Liver (tissue), 9 donors: ENCODE measurements around the gene TTYH3. TPM values are rescaled to one million over a fixed set of nuclear protein-coding genes. Genes with fewer than 3 reads are reported as not detected.

Source experiments
- DNase-seq: peaks from one replicate; pipeline ENCODE4 v3.0.0-alpha.2; 2017; ENCODE audit warnings: low spot score
- H3K27ac ChIP-seq, 2 donors: one replicate each; pipeline ENCODE4 v1.7.0; 2013; ENCODE audit warnings: inconsistent platforms in 2 of 2, low read length in 2 of 2, control low read depth in 1 of 2, low read depth in 1 of 2, mild to moderate bottlenecking in 1 of 2
- H3K27me3 ChIP-seq, 4 donors: one replicate each; pipeline versions ENCODE4 v1.6.1 to v1.7.0; 2013; ENCODE audit warnings: low read length in 3 of 4, inconsistent platforms in 1 of 4, mild to moderate bottlenecking in 1 of 4, moderate library complexity in 1 of 4; ENCODE audit not compliant: control insufficient read depth in 4 of 4, insufficient read depth in 4 of 4
- H3K36me3 ChIP-seq, 4 donors: one replicate each; pipeline versions ENCODE4 v1.6.1 to v1.7.0; 2013; ENCODE audit warnings: low read length in 3 of 4, mild to moderate bottlenecking in 3 of 4, low read depth in 1 of 4, moderate library complexity in 1 of 4; ENCODE audit not compliant: control insufficient read depth in 4 of 4, insufficient read depth in 3 of 4
- H3K4me1 ChIP-seq, 4 donors: one replicate each; pipeline versions ENCODE4 v1.6.1 to v1.7.0; 2013; ENCODE audit warnings: low read length in 3 of 4, mild to moderate bottlenecking in 3 of 4, moderate library complexity in 1 of 4; ENCODE audit not compliant: control insufficient read depth in 4 of 4, insufficient read depth in 4 of 4
- H3K4me3 ChIP-seq, 3 donors: one replicate each; pipeline versions ENCODE4 v1.6.1 to v1.7.0; 2013; ENCODE audit warnings: low read length in 3 of 3, control low read depth in 1 of 3, low read depth in 1 of 3, mild to moderate bottlenecking in 1 of 3
- H3K9ac ChIP-seq, 2 donors: one replicate each; pipeline ENCODE4 v1.7.0; 2013; ENCODE audit warnings: low read length in 2 of 2, mild to moderate bottlenecking in 2 of 2, moderate library complexity in 2 of 2, control low read depth in 1 of 2, low read depth in 1 of 2
- H3K9me3 ChIP-seq, 4 donors: one replicate each; pipeline versions ENCODE4 v1.6.1 to v1.7.0; 2013; ENCODE audit warnings: low read length in 3 of 4; ENCODE audit not compliant: control insufficient read depth in 4 of 4
- ATF3 ChIP-seq: IDR thresholded peaks from 2 replicates; pipeline ENCODE4 v1.6.1; 2016; ENCODE audit warnings: antibody characterized with exemption
- CTCF ChIP-seq: fragments of 150-350 bp; IDR thresholded peaks from 2 replicates; pipeline ENCODE4 v1.5.1; 2017; ENCODE audit warnings: improper control_type of control experiment, low read depth, low read length; ENCODE audit not compliant: missing input control
- EGR1 ChIP-seq, 2 donors: IDR thresholded peaks; 2 replicates each; pipeline ENCODE4 v1.6.1; 2016 to 2018; ENCODE audit warnings: antibody characterized with exemption in 2 of 2, low read depth in 2 of 2
- FOXA1 ChIP-seq: IDR thresholded peaks from 2 replicates; pipeline ENCODE4 v1.6.1; 2016; ENCODE audit warnings: antibody characterized with exemption
- FOXA2 ChIP-seq: IDR thresholded peaks from 2 replicates; pipeline ENCODE4 v1.6.1; 2016; ENCODE audit warnings: antibody characterized with exemption
- GABPA ChIP-seq, 2 donors: IDR thresholded peaks in 1 of 2; conservative IDR thresholded peaks in 1 of 2; 2 replicates each; pipeline ENCODE4 v1.6.1; 2016; ENCODE audit warnings: antibody characterized with exemption in 2 of 2, mild to moderate bottlenecking in 1 of 2, moderate library complexity in 1 of 2
- HNF4A ChIP-seq, 2 donors: conservative IDR thresholded peaks; 2 replicates each; pipeline ENCODE4 v1.6.1; 2016; ENCODE audit warnings: antibody characterized with exemption in 2 of 2, mild to moderate bottlenecking in 2 of 2
- HNF4G ChIP-seq: IDR thresholded peaks from 2 replicates; pipeline ENCODE4 v1.6.1; 2016; ENCODE audit warnings: antibody characterized with exemption
- JUND ChIP-seq, 2 donors: IDR thresholded peaks; 2 replicates each; pipeline ENCODE4 v1.6.1; 2016; ENCODE audit warnings: antibody characterized with exemption in 2 of 2
- MAX ChIP-seq: IDR thresholded peaks from 2 replicates; pipeline ENCODE4 v1.6.1; 2016; ENCODE audit warnings: antibody characterized with exemption
- NR2F2 ChIP-seq: IDR thresholded peaks from 2 replicates; pipeline ENCODE4 v1.6.1; 2016; ENCODE audit warnings: antibody characterized with exemption
- RAD21 ChIP-seq, 2 donors: IDR thresholded peaks; 2 replicates each; pipeline ENCODE4 v1.6.1; 2016; ENCODE audit warnings: antibody characterized with exemption in 2 of 2, mild to moderate bottlenecking in 2 of 2
- REST ChIP-seq: IDR thresholded peaks from 2 replicates; pipeline ENCODE4 v1.6.1; 2016; ENCODE audit warnings: antibody characterized with exemption, mild to moderate bottlenecking
- RXRA ChIP-seq, 2 donors: IDR thresholded peaks; 2 replicates each; pipeline ENCODE4 v1.6.1; 2017 to 2018; ENCODE audit warnings: antibody characterized with exemption in 2 of 2, mild to moderate bottlenecking in 1 of 2
- SP1 ChIP-seq: IDR thresholded peaks from 2 replicates; pipeline ENCODE4 v1.6.1; 2018; ENCODE audit warnings: antibody characterized with exemption, mild to moderate bottlenecking
- TAF1 ChIP-seq: conservative IDR thresholded peaks from 2 replicates; pipeline ENCODE4 v1.6.1; 2016; ENCODE audit warnings: antibody characterized with exemption, mild to moderate bottlenecking
- YY1 ChIP-seq: IDR thresholded peaks from 2 replicates; pipeline ENCODE4 v1.6.1; 2016; ENCODE audit warnings: antibody characterized with exemption, mild to moderate bottlenecking
- ZBTB33 ChIP-seq: IDR thresholded peaks from 2 replicates; pipeline ENCODE4 v1.6.1; 2016; ENCODE audit warnings: antibody characterized with exemption
- WGBS: extraction: QIAGEN DNeasy Blood & Tissue Kit; methylation state at CpG from one replicate; pipeline ENCODE4 v1.1.7; 2013; 5-methylcytosine and 5-hydroxymethylcytosine counted together
- polyA plus RNA-seq, 2 donors: library from polyadenylated mRNA; stranded (reverse) in 1 of 2; unstranded in 1 of 2; fragments of 200-250 nt in 1 of 2; fragments of >200 nt in 1 of 2; fragmentation: Nextera tagmentation in 1 of 2; extraction: Ambion mirVana in 1 of 2; gene quantifications; one replicate each; pipeline versions ENCODE4 v1.2.1 to v1.2.3, GENCODE V29; 2013 to 2015
- total RNA-seq, 2 donors: library from RNA; depleted of rRNA; stranded (reverse); fragments of >200 nt; gene quantifications; one replicate each; pipeline ENCODE4 v1.2.3, GENCODE V29; 2014
- donor health status: healthy.
- donor health status: healthy.
- donor health status: healthy.
- donor health status: healthy.
- donor health status: healthy.

The TTYH3 gene
- total and polyA plus RNA-seq, 4 donors: 8.2 to 19.6 (median 17.4) TPM

- Histone ChIP-seq H3K27ac (no peak overlapping the region), H3K4me1 (peaks cover 0 to 12% (median 11%) of the 10 kb centered on the region in 4 donors), H3K27me3 (no peaks in the 10 kb centered on the region), H3K4me3 (no peak overlapping the region), H3K9ac (no peak overlapping the region), H3K9me3 (no peaks in the 10 kb centered on the region), H3K36me3 (no peaks in the 10 kb centered on the region)
- 81% methylated on average over 14 of the region's 14 CpGs for WGBS
- no peak for DNase-seq
- TF ChIP-seq RAD21 (IDR thresholded peaks at IDR 0.05): no peak
- TF ChIP-seq NR2F2: no peak
- no peak for TF ChIP-seq REST
- no peak for TF ChIP-seq ZBTB33
- no peak for TF ChIP-seq RXRA (IDR thresholded peaks at IDR 0.05)
- no peak for TF ChIP-seq JUND (IDR thresholded peaks at IDR 0.05)
- TF ChIP-seq HNF4G: no peak
- no peak for TF ChIP-seq GABPA (IDR thresholded peaks at IDR 0.05 in 1 of 2, conservative IDR thresholded peaks at IDR 0.05 in 1 of 2)
- TF ChIP-seq HNF4A (conservative IDR thresholded peaks at IDR 0.05): no peak
- no peak for TF ChIP-seq ATF3
- no peak for TF ChIP-seq TAF1
- no peak for TF ChIP-seq EGR1 (IDR thresholded peaks at IDR 0.05; ENCODE audit: low read depth in 2 of 2)
- TF ChIP-seq FOXA2: no peak
Observed at GRCh38 chr7:2610898-2611297, 20.9 kb upstream of the TTYH3 start.

- H3K4me3 ChIP-seq: no peak overlapping the region
- 93% methylated on average over 11 of the region's 11 CpGs for WGBS
- H3K9ac ChIP-seq: no peak overlapping the region
- TF ChIP-seq FOXA1 (no peak), ZBTB33 (no peak), HNF4A (conservative IDR thresholded peaks at IDR 0.05) (no peak), RXRA (IDR thresholded peaks at IDR 0.05) (no peak), CTCF (no peak), MAX (no peak), YY1 (no peak), ATF3 (no peak), FOXA2 (no peak), SP1 (no peak), HNF4G (no peak), RAD21 (IDR thresholded peaks at IDR 0.05) (no peak), NR2F2 (no peak), JUND (IDR thresholded peaks at IDR 0.05) (no peak), REST (no peak), TAF1 (no peak), EGR1 (IDR thresholded peaks at IDR 0.05; ENCODE audit: low read depth in 2 of 2) (no peak)
- no peak overlapping the region for H3K27ac ChIP-seq
- H3K9me3 ChIP-seq: no peaks in the 10 kb centered on the region
- DNase-seq: no peak
- no peaks in the 10 kb centered on the region for H3K27me3 ChIP-seq
- H3K4me1 ChIP-seq: peaks cover 0 to 12% (median 11%) of the 10 kb centered on the region in 4 donors
- H3K36me3 ChIP-seq: no peaks in the 10 kb centered on the region
Observed at GRCh38 chr7:2611401-2611800, 20.4 kb upstream of the TTYH3 start.
